Uterus (tissue), 2 donors: ENCODE measurements around the gene MFSD12.

ENCODE experiments used
- POLR2A ChIP-seq, 2 donors: fragments of 450-650 bp; IDR thresholded peaks; one replicate each; pipeline ENCODE4 v1.6.1; 2016; ENCODE audit warnings: antibody characterized with exemption in 2 of 2, mild to moderate bottlenecking in 1 of 2, moderate library complexity in 1 of 2
- TF ChIP-seq, protein P1 (sequence below), 4 experiments: fragments of 200-600 bp in 2 of 4; fragments of 450-650 bp in 2 of 4; sonication (generic) in 2 of 4; IDR thresholded peaks; one replicate each; pipeline ENCODE4 v1.5.1; 2016 to 2019; ENCODE audit warnings: antibody characterized with exemption in 4 of 4, mild to moderate bottlenecking in 2 of 4, moderate library complexity in 1 of 4

DNA sequence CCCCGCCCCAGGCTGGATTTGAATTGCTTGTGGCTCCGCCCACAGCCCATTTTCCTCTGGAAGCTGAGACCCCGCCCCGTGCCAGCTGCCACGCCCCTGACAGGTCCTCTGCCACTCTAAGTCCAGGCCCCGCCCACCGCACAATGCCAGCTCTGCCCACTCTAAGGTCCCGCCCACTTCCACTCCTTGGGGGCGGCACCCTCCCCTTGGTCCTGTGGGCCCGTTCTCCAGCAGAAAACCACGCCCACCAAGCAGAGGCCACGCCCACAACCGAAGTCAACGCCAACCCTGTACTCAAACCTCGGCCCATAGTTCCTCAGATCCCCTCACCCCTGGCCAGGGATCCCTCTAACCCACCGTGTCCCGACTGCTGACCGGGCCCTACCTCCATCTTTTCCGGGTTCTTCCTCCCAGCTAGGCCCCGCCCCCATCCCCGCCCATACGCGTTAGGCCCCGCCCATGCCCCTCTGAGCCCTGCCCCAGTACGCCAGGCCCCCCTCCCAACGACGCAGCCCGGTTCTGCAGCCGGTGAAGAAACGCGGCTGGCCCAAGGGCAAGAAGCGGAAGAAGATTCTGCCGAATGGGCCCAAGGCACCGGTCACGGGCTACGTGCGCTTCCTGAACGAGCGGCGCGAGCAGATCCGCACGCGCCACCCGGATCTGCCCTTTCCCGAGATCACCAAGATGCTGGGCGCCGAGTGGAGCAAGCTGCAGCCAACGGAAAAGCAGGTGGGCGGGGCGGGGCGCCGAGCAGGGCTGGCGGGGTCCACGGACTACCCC, 16.7 kb upstream of the MFSD12 start:
- TF ChIP-seq, protein P1, sequence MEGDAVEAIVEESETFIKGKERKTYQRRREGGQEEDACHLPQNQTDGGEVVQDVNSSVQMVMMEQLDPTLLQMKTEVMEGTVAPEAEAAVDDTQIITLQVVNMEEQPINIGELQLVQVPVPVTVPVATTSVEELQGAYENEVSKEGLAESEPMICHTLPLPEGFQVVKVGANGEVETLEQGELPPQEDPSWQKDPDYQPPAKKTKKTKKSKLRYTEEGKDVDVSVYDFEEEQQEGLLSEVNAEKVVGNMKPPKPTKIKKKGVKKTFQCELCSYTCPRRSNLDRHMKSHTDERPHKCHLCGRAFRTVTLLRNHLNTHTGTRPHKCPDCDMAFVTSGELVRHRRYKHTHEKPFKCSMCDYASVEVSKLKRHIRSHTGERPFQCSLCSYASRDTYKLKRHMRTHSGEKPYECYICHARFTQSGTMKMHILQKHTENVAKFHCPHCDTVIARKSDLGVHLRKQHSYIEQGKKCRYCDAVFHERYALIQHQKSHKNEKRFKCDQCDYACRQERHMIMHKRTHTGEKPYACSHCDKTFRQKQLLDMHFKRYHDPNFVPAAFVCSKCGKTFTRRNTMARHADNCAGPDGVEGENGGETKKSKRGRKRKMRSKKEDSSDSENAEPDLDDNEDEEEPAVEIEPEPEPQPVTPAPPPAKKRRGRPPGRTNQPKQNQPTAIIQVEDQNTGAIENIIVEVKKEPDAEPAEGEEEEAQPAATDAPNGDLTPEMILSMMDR (IDR thresholded peaks at IDR 0.05): no peak
- no peak for TF ChIP-seq POLR2A (IDR thresholded peaks at IDR 0.05)
